ENCODE data around the gene USHBP1. TPM values are rescaled to one million over a fixed set of nuclear protein-coding genes. Genes with fewer than 3 reads are reported as not detected.
A peak's percentile ranks its signal among the peaks of the same experiment; 100 is the strongest.

Gene USHBP1
- total RNA-seq, 1 experiment from 2014 or later, result 0.26 TPM

GRCh38 chr19:17235300-17235970, 29.1 kb downstream of the USHBP1 start:
- Mint-ChIP-seq H3K27me3 (ENCODE audit: unreplicated experiment) (no peaks in the 10 kb centered on the region), H3K9me3 (ENCODE audit: low read depth, unreplicated experiment) (no peaks in the 10 kb centered on the region), H3K4me1 (ENCODE audit: low read depth, unreplicated experiment) (peaks cover 1% of the 10 kb centered on the region), H3K27ac (ENCODE audit: unreplicated experiment) (no peak overlapping the region), H3K36me3 (ENCODE audit: insufficient read depth, unreplicated experiment) (peaks cover 46% of the 10 kb centered on the region), H3K4me3 (ENCODE audit: low read depth, unreplicated experiment) (peak overlapping the region; percentile 63)
- CTCF ChIA-PET, result no interaction called here
- intact Hi-C loops (cut with micrococcal nuclease; ENCODE audit: unreplicated experiment), result no loop called here
- BruUV-seq (replicated peaks), result no TSS peak
- DNase-seq, result peak; percentile 33
- TF ChIP-seq, protein P1, sequence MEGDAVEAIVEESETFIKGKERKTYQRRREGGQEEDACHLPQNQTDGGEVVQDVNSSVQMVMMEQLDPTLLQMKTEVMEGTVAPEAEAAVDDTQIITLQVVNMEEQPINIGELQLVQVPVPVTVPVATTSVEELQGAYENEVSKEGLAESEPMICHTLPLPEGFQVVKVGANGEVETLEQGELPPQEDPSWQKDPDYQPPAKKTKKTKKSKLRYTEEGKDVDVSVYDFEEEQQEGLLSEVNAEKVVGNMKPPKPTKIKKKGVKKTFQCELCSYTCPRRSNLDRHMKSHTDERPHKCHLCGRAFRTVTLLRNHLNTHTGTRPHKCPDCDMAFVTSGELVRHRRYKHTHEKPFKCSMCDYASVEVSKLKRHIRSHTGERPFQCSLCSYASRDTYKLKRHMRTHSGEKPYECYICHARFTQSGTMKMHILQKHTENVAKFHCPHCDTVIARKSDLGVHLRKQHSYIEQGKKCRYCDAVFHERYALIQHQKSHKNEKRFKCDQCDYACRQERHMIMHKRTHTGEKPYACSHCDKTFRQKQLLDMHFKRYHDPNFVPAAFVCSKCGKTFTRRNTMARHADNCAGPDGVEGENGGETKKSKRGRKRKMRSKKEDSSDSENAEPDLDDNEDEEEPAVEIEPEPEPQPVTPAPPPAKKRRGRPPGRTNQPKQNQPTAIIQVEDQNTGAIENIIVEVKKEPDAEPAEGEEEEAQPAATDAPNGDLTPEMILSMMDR (IDR thresholded peaks at IDR 0.05; ENCODE audit: unreplicated experiment), result no peak

- TF ChIP-seq, protein P1 (IDR thresholded peaks at IDR 0.05; ENCODE audit: unreplicated experiment), result no peak
- peak overlapping the region; percentile 63 for H3K4me3 Mint-ChIP-seq (ENCODE audit: low read depth, unreplicated experiment)
- intact Hi-C loops (cut with micrococcal nuclease; ENCODE audit: unreplicated experiment), result no loop called here
- H3K4me1 Mint-ChIP-seq (ENCODE audit: low read depth, unreplicated experiment), result no peaks in the 10 kb centered on the region
- CTCF ChIA-PET, result no interaction called here
- H3K36me3 Mint-ChIP-seq (ENCODE audit: insufficient read depth, unreplicated experiment), result peaks cover 49% of the 10 kb centered on the region
- DNase-seq, result peak; percentile 53
- H3K27me3 Mint-ChIP-seq (ENCODE audit: unreplicated experiment), result no peaks in the 10 kb centered on the region
- H3K9me3 Mint-ChIP-seq (ENCODE audit: low read depth, unreplicated experiment), result no peaks in the 10 kb centered on the region
- H3K27ac Mint-ChIP-seq (ENCODE audit: unreplicated experiment), result no peak overlapping the region
- BruUV-seq (replicated peaks), result no TSS peak
These were observed 29.6 kb downstream of the USHBP1 start for GRCh38 chr19:17234911-17235299.

DNA sequence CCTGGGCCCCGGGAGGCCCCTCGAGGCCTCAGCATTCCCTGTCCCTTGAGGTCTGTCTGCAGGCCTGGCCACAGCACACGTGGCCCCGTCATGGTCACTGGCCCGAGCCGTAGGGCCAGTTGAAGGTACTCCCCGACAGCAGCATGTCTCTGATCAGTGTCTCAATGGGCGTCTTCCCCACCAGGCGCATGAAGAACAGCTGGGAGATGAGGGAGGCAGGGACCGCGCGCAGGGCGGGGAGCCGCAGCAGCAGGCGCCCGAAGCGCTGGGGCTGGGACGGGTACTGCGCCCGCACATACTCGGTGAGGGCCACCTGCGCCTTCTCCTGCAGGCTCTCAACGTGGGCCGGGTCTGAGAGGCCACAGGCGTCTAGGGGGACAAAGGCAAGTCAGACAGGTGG, 32.3 kb downstream of the USHBP1 start:
- CTCF ChIA-PET, result no interaction called here
- intact Hi-C loops (cut with micrococcal nuclease; ENCODE audit: unreplicated experiment), result no loop called here
- no TSS peak for BruUV-seq (replicated peaks)
- TF ChIP-seq, protein P1 (IDR thresholded peaks at IDR 0.05; ENCODE audit: unreplicated experiment), result no peak
- Mint-ChIP-seq H3K4me3 (ENCODE audit: low read depth, unreplicated experiment) (no peak overlapping the region), H3K27me3 (ENCODE audit: unreplicated experiment) (no peaks in the 10 kb centered on the region), H3K9me3 (ENCODE audit: low read depth, unreplicated experiment) (no peaks in the 10 kb centered on the region), H3K27ac (ENCODE audit: unreplicated experiment) (no peak overlapping the region), H3K36me3 (ENCODE audit: insufficient read depth, unreplicated experiment) (peaks cover 44% of the 10 kb centered on the region), H3K4me1 (ENCODE audit: low read depth, unreplicated experiment) (no peaks in the 10 kb centered on the region)
- no peak for DNase-seq

DNA sequence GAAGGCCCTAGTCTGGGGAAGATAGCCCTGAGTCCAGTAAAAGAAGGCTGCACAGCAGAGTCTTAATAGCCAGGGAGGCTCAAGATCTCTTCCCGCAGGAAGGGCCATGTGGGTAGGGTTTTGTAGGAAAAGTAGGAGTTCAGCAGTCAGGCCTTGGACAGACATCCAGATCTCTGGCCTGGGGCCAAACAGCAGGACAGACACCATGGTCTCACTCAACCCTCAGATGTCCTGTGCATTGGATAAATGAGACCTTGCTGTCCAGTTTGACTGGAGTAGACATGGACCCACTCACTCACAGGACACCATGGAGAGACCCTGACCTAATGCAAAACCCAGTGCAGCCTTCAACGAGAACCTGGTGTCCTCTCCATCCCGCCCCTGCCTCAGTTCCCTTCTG, 34.7 kb downstream of the USHBP1 start:
- DNase-seq, result no peak
- no peaks in the 10 kb centered on the region for H3K27me3 Mint-ChIP-seq (ENCODE audit: unreplicated experiment)
- BruUV-seq (replicated peaks), result no TSS peak
- no peak overlapping the region for H3K27ac Mint-ChIP-seq (ENCODE audit: unreplicated experiment)
- intact Hi-C loops (cut with micrococcal nuclease; ENCODE audit: unreplicated experiment), result no loop called here
- TF ChIP-seq, protein P1 (IDR thresholded peaks at IDR 0.05; ENCODE audit: unreplicated experiment), result no peak
- CTCF ChIA-PET, result no interaction called here
- no peaks in the 10 kb centered on the region for H3K9me3 Mint-ChIP-seq (ENCODE audit: low read depth, unreplicated experiment)
- H3K4me3 Mint-ChIP-seq (ENCODE audit: low read depth, unreplicated experiment), result no peak overlapping the region
- peaks cover 54% of the 10 kb centered on the region for H3K36me3 Mint-ChIP-seq (ENCODE audit: insufficient read depth, unreplicated experiment)
- H3K4me1 Mint-ChIP-seq (ENCODE audit: low read depth, unreplicated experiment), result no peaks in the 10 kb centered on the region
